ENCODE results near the gene ATP6V0D1.

DNA sequence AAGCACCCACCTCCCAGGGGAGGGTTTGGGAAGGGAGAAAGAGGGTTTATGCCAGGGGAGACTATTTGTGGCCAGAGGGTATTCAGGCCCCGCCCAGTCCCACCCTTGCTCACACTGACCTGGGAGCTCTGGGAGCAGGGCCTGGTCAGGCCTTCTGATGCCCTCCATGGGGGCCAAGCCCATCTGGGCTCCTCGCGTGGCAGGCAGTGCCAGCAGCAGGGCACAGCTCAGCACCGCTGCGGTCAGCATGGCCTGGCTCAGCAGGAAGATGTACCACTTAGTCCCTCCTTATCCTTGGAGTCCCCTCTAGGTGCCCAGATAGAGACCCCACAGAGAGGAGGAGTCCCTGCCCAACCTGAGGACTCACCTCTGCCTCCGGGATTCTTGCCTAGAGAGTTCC is 2.2 kb upstream of the ATP6V0D1 start, which contains the start of gene AGRP:
- TF ChIP-seq, protein P1, sequence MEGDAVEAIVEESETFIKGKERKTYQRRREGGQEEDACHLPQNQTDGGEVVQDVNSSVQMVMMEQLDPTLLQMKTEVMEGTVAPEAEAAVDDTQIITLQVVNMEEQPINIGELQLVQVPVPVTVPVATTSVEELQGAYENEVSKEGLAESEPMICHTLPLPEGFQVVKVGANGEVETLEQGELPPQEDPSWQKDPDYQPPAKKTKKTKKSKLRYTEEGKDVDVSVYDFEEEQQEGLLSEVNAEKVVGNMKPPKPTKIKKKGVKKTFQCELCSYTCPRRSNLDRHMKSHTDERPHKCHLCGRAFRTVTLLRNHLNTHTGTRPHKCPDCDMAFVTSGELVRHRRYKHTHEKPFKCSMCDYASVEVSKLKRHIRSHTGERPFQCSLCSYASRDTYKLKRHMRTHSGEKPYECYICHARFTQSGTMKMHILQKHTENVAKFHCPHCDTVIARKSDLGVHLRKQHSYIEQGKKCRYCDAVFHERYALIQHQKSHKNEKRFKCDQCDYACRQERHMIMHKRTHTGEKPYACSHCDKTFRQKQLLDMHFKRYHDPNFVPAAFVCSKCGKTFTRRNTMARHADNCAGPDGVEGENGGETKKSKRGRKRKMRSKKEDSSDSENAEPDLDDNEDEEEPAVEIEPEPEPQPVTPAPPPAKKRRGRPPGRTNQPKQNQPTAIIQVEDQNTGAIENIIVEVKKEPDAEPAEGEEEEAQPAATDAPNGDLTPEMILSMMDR (IDR thresholded peaks at IDR 0.05), result no peak
- no peak for TF ChIP-seq POLR2A (IDR thresholded peaks at IDR 0.05)
